A549 (cell line): ENCODE measurements around the gene FAM181A.

Experiments used
- JUN ChIP-seq, 2 experiments: fragments of >200 bp; sonication (Bioruptor Twin); formaldehyde crosslinking; IDR thresholded peaks; 2 replicates in 1 of 2; 3 replicates in 1 of 2; pipeline ENCODE4 v1.6.1; 2016 to 2017
- JUNB ChIP-seq: fragments of >200 bp; sonication (Bioruptor Twin); formaldehyde crosslinking; IDR thresholded peaks from 2 replicates; pipeline ENCODE4 v1.6.1; 2016
- TF ChIP-seq, protein P1 (sequence below): fragments of >200 bp; sonication (Bioruptor Twin); formaldehyde crosslinking; IDR thresholded peaks from 3 replicates; pipeline ENCODE4 v1.5.1; 2016

- no peak for TF ChIP-seq JUNB
- TF ChIP-seq, protein P1, sequence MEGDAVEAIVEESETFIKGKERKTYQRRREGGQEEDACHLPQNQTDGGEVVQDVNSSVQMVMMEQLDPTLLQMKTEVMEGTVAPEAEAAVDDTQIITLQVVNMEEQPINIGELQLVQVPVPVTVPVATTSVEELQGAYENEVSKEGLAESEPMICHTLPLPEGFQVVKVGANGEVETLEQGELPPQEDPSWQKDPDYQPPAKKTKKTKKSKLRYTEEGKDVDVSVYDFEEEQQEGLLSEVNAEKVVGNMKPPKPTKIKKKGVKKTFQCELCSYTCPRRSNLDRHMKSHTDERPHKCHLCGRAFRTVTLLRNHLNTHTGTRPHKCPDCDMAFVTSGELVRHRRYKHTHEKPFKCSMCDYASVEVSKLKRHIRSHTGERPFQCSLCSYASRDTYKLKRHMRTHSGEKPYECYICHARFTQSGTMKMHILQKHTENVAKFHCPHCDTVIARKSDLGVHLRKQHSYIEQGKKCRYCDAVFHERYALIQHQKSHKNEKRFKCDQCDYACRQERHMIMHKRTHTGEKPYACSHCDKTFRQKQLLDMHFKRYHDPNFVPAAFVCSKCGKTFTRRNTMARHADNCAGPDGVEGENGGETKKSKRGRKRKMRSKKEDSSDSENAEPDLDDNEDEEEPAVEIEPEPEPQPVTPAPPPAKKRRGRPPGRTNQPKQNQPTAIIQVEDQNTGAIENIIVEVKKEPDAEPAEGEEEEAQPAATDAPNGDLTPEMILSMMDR = no peak
- TF ChIP-seq JUN (IDR thresholded peaks at IDR 0.05) = no peak
These were observed 12.0 kb upstream of the FAM181A start for GRCh38 chr14:93915070-93915705.
